Stimulated activated CD8-positive, alpha-beta memory T cell treated with anti-CD3 and anti-CD28 coated beads, Interleukin-12 subunit alpha, Interleukin-12 subunit beta, amount 100 ng/mL, for 24 hours (primary cell): Measurements from ENCODE around the gene PTCRA.
"Not testable (repeated sequence)": the region's sequence is repeated elsewhere in the genome, so short reads cannot be mapped to it uniquely, and the experiment has no call there.

Experiments
- DNase-seq: peaks from one replicate; pipeline ENCODE4 v3.0.0-alpha.2; 2020; ENCODE audit errors: extremely low read depth

The PTCRA gene

GRCh38 chr6:42902429-42903263, 13.2 kb upstream of the PTCRA start:
- not testable (repeated sequence) for DNase-seq

- no peak for DNase-seq
Observed at GRCh38 chr6:42904467-42904866, 11.4 kb upstream of the PTCRA start.

GRCh38 chr6:42907336-42907735, 8.5 kb upstream of the PTCRA start:
- DNase-seq: no peak

GRCh38 chr6:42909835-42910234, 6.0 kb upstream of the PTCRA start:
- no peak for DNase-seq

GRCh38 chr6:42911171-42912021, 4.5 kb upstream of the PTCRA start:
- DNase-seq: no peak

- DNase-seq: no peak
Observed at GRCh38 chr6:42914546-42914945, 1.3 kb upstream of the PTCRA start.

- no peak for DNase-seq
Observed at GRCh38 chr6:42916288-42916687, 435 bp downstream of the PTCRA start.

GRCh38 chr6:42921801-42922200, 5.9 kb downstream of the PTCRA start:
- no peak for DNase-seq

GRCh38 chr6:42923666-42924065, 7.8 kb downstream of the PTCRA start:
- no peak for DNase-seq

- DNase-seq: no peak
Observed at GRCh38 chr6:42925248-42925857, 9.5 kb downstream of the PTCRA start.

GRCh38 chr6:42928986-42929820, 13.3 kb downstream of the PTCRA start, which contains the start of gene CNPY3:
Gene CNPY3, plus strand, starts transcription at chr6:42929480. Its CDS starts 91 bp downstream, at chr6:42929571.
- peak; percentile 89 for DNase-seq

- peak; percentile 27 for DNase-seq
Observed at GRCh38 chr6:42929821-42930360, 14.0 kb downstream of the PTCRA start.

- DNase-seq: no peak
Observed at GRCh38 chr6:42932412-42932811, 16.6 kb downstream of the PTCRA start.

- DNase-seq: no peak
Observed at GRCh38 chr6:42933205-42933604, 17.4 kb downstream of the PTCRA start.

- DNase-seq: no peak
Observed at GRCh38 chr6:42935322-42935721, 19.5 kb downstream of the PTCRA start.

- DNase-seq: no peak
Observed at GRCh38 chr6:42936398-42936797, 20.5 kb downstream of the PTCRA start.

GRCh38 chr6:42937548-42938427, 21.9 kb downstream of the PTCRA start:
- no peak for DNase-seq

GRCh38 chr6:42938428-42938796, 22.6 kb downstream of the PTCRA start:
- no peak for DNase-seq

GRCh38 chr6:42938987-42939809, 23.3 kb downstream of the PTCRA start:
- DNase-seq: no peak
